GM12878 (cell line): Measurements from ENCODE around the gene TARBP2. TPM values are rescaled to one million over a fixed set of nuclear protein-coding genes. Genes with fewer than 3 reads are reported as not detected.

Source experiments
- ATAC-seq: fragments of 200-7000 bp; cut with Tn5 transposase; 3 replicates; pipeline ENCODE4 v1.9.1; 2020; ENCODE audit warnings: mild to moderate bottlenecking, moderate library complexity
- BruUV-seq: library from RNA; stranded (reverse); fragments of 400-500 nt; replicated peaks from 2 replicates; lab custom pipeline; 2021; lab: Mats Ljungman, UMichigan
- CTCF ChIA-PET: fragments of 300-600 bp; sonication (Branson Sonifier 250); formaldehyde crosslinking; extraction: SDS; loops from one replicate; lab custom pipeline; 2021; ENCODE audit warnings: inconsistent platforms; lab: Yijun Ruan, JAX
- POLR2A ChIA-PET: fragments of 350-600 bp; formaldehyde crosslinking; extraction: SDS; loops from one replicate; lab custom pipeline; 2021; ENCODE audit warnings: inconsistent platforms; lab: Charles Lee
- RAD21 ChIA-PET: fragments of 300-600 bp; sonication (Branson Sonifier 250); formaldehyde crosslinking; loops from one replicate; lab custom pipeline; 2023; ENCODE audit warnings: antibody characterized with exemption; ENCODE audit not compliant: unreplicated experiment; lab: Charles Lee
- SMC1A ChIA-PET: fragments of 300-600 bp; sonication (Branson Sonifier 250); formaldehyde crosslinking; loops from one replicate; lab custom pipeline; 2023; ENCODE audit not compliant: unreplicated experiment, uncharacterized antibody; lab: Charles Lee
- DNase-seq: peaks from one replicate; pipeline ENCODE4 v3.0.0-alpha.2; 2011; ENCODE audit warnings: low read depth, low spot score
- FAIRE-seq: peaks from 3 replicates; lab custom pipeline; 2011; peaks lifted over from hg19 to GRCh38; lab: Jason Lieb, UNC
- H2AFZ ChIP-seq: 2 replicates; pipeline ENCODE4 v1.6.0; 2011; ENCODE audit warnings: low read depth, low read length, control low read depth; ENCODE audit not compliant: control insufficient read depth
- H3K27ac ChIP-seq: 2 replicates; pipeline ENCODE4 v1.5.1; 2011; ENCODE audit warnings: control low read depth; ENCODE audit not compliant: control insufficient read depth, insufficient read depth
- H3K27me3 ChIP-seq, 2 experiments: replicated peaks in 1 of 2; 2 replicates each; pipeline versions ENCODE4 v1.6.0 to v1.6.1; 2011; ENCODE audit warnings: low read length in 1 of 2; ENCODE audit not compliant: control insufficient read depth in 2 of 2, insufficient read depth in 2 of 2
- H3K36me3 ChIP-seq, 2 experiments: 2 replicates each; pipeline ENCODE4 v1.5.1; 2011; ENCODE audit warnings: low read length in 1 of 2; ENCODE audit not compliant: control insufficient read depth in 2 of 2, insufficient read depth in 2 of 2
- H3K4me1 ChIP-seq: 2 replicates; pipeline ENCODE4 v1.6.1; 2011; ENCODE audit warnings: mild to moderate bottlenecking, low read length, moderate library complexity, mixed read lengths; ENCODE audit not compliant: control insufficient read depth, insufficient read depth
- H3K4me2 ChIP-seq: 2 replicates; pipeline ENCODE4 v1.6.0; 2011; ENCODE audit warnings: control low read depth; ENCODE audit not compliant: control insufficient read depth, insufficient read depth
- H3K4me3 ChIP-seq: fragments of 200-600 bp; sonication (generic); 2 replicates; pipeline ENCODE4 v1.5.1; 2016
- H3K79me2 ChIP-seq: 2 replicates; pipeline ENCODE4 v1.6.0; 2011; ENCODE audit warnings: low read length; ENCODE audit not compliant: control insufficient read depth, insufficient read depth
- H3K9ac ChIP-seq: 2 replicates; pipeline ENCODE4 v1.8.0; 2011; ENCODE audit warnings: low read length, control low read depth, mixed read lengths; ENCODE audit not compliant: control insufficient read depth, insufficient read depth
- H3K9me3 ChIP-seq: replicated peaks from 3 replicates; pipeline ENCODE4 v1.5.1; 2011; ENCODE audit warnings: mild to moderate bottlenecking, low read length; ENCODE audit not compliant: control insufficient read depth, insufficient read depth
- H4K20me1 ChIP-seq: 2 replicates; pipeline ENCODE4 v1.6.0; 2011; ENCODE audit not compliant: control insufficient read depth, insufficient read depth
- NFYA ChIP-seq: IDR thresholded peaks from 2 replicates; pipeline ENCODE4 v1.6.1; 2011; ENCODE audit warnings: low read depth, mild to moderate bottlenecking, low read length, improper control_type of control experiment, borderline replicate concordance
- WGBS: methylation state at CpG from one replicate; pipeline ENCODE4 v1.1.6; 2016; ENCODE audit warnings: low lambda C conversion rate; ENCODE audit not compliant: insufficient replicate concordance, insufficient coverage; ENCODE audit errors: missing lambda C conversion rate; 5-methylcytosine and 5-hydroxymethylcytosine counted together
- in situ Hi-C: fragments of 300-500 bp; cut with MboI; formaldehyde crosslinking; loops from 9 replicates; pipeline ENCODE4 v1.14.3; 2018; ENCODE audit warnings: mixed read lengths
- intact Hi-C: fragments of 100-400 bp; cut with micrococcal nuclease; formaldehyde crosslinking; loops from one replicate; pipeline ENCODE4 v1.14.2; 2022; ENCODE audit not compliant: unreplicated experiment
- polyA plus RNA-seq, 11 experiments: library from polyadenylated mRNA; depleted of rRNA in 4 of 11; unstranded in 6 of 11; stranded (reverse) in 5 of 11; fragments of >200 nt; fragmentation: Nextera tagmentation in 4 of 11; fragmentation: Illumina TruSeq in 1 of 11; extraction: Ambion mirVana in 4 of 11; extraction: Trizol in 1 of 11; gene quantifications; 1 replicate in 1 of 11; 2 replicates in 10 of 11; pipeline versions ENCODE4 v1.2.1 to v1.2.3, GENCODE V29; 2011 to 2016; ENCODE audit warnings: inconsistent platforms in 2 of 11, missing spikeins in 2 of 11, low read depth in 1 of 11
- total RNA-seq, 4 experiments: library from RNA; depleted of rRNA in 3 of 4; stranded (reverse); fragments of >200 nt in 3 of 4; fragmentation: Illumina TruSeq in 1 of 4; extraction: Trizol in 1 of 4; gene quantifications; 2 replicates each; pipeline versions ENCODE4 v1.2.1 to v1.2.3, GENCODE V29; 2013 to 2021
- TF ChIP-seq, protein P1 (sequence below): fragments of 150-350 bp; IDR thresholded peaks from 2 replicates; pipeline ENCODE4 v1.6.1; 2016; ENCODE audit warnings: low read depth, low read length
- TF ChIP-seq, protein P2 (sequence below): fragments of 450-650 bp; formaldehyde crosslinking; IDR thresholded peaks from 2 replicates; pipeline ENCODE4 v1.4.0; 2020; ENCODE audit warnings: mild to moderate bottlenecking, moderate library complexity

Gene TARBP2
- total and polyA plus RNA-seq, 10 of the 15 experiments (the other 5 are each of a cell fraction or from before 2014, with no cell fraction given): 5.5 to 60.1 (median 36.8) TPM

DNA sequence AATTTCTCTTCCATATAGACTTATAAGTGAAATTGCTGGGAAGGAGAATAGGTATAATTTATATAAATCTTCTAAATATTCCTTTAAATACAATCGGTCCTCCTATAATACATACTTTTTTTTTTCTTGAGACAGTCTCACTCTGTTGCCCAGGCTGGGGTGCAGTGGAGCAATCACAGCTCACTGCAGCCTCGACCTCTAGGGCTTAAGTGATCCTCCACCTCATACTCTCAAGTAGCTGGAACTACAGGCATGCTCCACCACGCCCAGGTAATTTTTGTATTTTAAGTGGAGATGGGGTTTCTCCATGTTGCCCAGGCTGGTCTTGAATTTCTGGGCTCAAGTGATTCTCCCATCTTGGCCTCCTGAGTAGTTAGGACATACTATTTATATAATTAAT, 35.9 kb downstream of the TARBP2 start:
- ChIA-PET RAD21 (no interaction called here), POLR2A (no interaction called here), SMC1A (no interaction called here), CTCF (no interaction called here)
- FAIRE-seq (no peak), ATAC-seq (no peak), DNase-seq (no peak)
- no peak overlapping the region for H3K27ac ChIP-seq
- H3K36me3 ChIP-seq: peaks cover 6 to 22% of the 10 kb centered on the region in 2 experiments
- BruUV-seq: no TSS peak
- no peak overlapping the region for H3K9ac ChIP-seq
- H3K9me3 ChIP-seq: no peaks in the 10 kb centered on the region
- H3K4me3 ChIP-seq: no peak overlapping the region
- H2AFZ ChIP-seq: no peak overlapping the region
- H4K20me1 ChIP-seq: no peaks in the 10 kb centered on the region
- in situ Hi-C loops: no loop called here
- H3K4me1 ChIP-seq: no peaks in the 10 kb centered on the region
- no peaks in the 10 kb centered on the region for H3K79me2 ChIP-seq
- H3K4me2 ChIP-seq: no peak overlapping the region
- intact Hi-C loops: no loop called here
- no peaks in the 10 kb centered on the region for H3K27me3 ChIP-seq
- 98% methylated on average over 3 of the region's 3 CpGs for WGBS
- TF ChIP-seq, protein P1, sequence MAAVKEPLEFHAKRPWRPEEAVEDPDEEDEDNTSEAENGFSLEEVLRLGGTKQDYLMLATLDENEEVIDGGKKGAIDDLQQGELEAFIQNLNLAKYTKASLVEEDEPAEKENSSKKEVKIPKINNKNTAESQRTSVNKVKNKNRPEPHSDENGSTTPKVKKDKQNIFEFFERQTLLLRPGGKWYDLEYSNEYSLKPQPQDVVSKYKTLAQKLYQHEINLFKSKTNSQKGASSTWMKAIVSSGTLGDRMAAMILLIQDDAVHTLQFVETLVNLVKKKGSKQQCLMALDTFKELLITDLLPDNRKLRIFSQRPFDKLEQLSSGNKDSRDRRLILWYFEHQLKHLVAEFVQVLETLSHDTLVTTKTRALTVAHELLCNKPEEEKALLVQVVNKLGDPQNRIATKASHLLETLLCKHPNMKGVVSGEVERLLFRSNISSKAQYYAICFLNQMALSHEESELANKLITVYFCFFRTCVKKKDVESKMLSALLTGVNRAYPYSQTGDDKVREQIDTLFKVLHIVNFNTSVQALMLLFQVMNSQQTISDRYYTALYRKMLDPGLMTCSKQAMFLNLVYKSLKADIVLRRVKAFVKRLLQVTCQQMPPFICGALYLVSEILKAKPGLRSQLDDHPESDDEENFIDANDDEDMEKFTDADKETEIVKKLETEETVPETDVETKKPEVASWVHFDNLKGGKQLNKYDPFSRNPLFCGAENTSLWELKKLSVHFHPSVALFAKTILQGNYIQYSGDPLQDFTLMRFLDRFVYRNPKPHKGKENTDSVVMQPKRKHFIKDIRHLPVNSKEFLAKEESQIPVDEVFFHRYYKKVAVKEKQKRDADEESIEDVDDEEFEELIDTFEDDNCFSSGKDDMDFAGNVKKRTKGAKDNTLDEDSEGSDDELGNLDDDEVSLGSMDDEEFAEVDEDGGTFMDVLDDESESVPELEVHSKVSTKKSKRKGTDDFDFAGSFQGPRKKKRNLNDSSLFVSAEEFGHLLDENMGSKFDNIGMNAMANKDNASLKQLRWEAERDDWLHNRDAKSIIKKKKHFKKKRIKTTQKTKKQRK: no peak
- TF ChIP-seq NFYA: no peak
- TF ChIP-seq, protein P2, sequence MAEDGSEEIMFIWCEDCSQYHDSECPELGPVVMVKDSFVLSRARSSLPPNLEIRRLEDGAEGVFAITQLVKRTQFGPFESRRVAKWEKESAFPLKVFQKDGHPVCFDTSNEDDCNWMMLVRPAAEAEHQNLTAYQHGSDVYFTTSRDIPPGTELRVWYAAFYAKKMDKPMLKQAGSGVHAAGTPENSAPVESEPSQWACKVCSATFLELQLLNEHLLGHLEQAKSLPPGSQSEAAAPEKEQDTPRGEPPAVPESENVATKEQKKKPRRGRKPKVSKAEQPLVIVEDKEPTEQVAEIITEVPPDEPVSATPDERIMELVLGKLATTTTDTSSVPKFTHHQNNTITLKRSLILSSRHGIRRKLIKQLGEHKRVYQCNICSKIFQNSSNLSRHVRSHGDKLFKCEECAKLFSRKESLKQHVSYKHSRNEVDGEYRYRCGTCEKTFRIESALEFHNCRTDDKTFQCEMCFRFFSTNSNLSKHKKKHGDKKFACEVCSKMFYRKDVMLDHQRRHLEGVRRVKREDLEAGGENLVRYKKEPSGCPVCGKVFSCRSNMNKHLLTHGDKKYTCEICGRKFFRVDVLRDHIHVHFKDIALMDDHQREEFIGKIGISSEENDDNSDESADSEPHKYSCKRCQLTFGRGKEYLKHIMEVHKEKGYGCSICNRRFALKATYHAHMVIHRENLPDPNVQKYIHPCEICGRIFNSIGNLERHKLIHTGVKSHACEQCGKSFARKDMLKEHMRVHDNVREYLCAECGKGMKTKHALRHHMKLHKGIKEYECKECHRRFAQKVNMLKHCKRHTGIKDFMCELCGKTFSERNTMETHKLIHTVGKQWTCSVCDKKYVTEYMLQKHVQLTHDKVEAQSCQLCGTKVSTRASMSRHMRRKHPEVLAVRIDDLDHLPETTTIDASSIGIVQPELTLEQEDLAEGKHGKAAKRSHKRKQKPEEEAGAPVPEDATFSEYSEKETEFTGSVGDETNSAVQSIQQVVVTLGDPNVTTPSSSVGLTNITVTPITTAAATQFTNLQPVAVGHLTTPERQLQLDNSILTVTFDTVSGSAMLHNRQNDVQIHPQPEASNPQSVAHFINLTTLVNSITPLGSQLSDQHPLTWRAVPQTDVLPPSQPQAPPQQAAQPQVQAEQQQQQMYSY (CRISPR knock-in tag): no peak
- TF ChIP-seq, all 136 proteins: peak for 0
